IMR-90 (cell line): Measurements from ENCODE around the gene PARK7. TPM values are rescaled to one million over a fixed set of nuclear protein-coding genes. Genes with fewer than 3 reads are reported as not detected.

Experiments
- ATAC-seq: fragments of 200-7000 bp; cut with Tn5 transposase; 2 replicates; pipeline ENCODE4 v1.9.1; 2020; ENCODE audit warnings: low read depth, mild to moderate bottlenecking, moderate library complexity
- BruUV-seq: library from RNA; stranded (reverse); fragments of 400-500 nt; replicated peaks from 2 replicates; lab custom pipeline; 2021; lab: Mats Ljungman, UMichigan
- CTCF ChIA-PET: fragments of 300-600 bp; formaldehyde crosslinking; extraction: SDS; loops from one replicate; lab custom pipeline; 2021; ENCODE audit warnings: antibody characterized with exemption; lab: Yijun Ruan, JAX
- POLR2A ChIA-PET: fragments of 300-600 bp; sonication (Branson Sonifier 250); formaldehyde crosslinking; loops from one replicate; lab custom pipeline; 2022; ENCODE audit warnings: antibody characterized with exemption; ENCODE audit not compliant: unreplicated experiment; lab: Charles Lee
- DNase-seq: peaks from one replicate; pipeline ENCODE4 v3.0.0; 2013
- H2AFZ ChIP-seq: replicated peaks from 2 replicates; pipeline ENCODE3; 2013; ENCODE audit warnings: low read length, mild to moderate bottlenecking; ENCODE audit not compliant: poor library complexity
- H2AK5ac ChIP-seq: 2 replicates; pipeline ENCODE4 v1.6.1; 2013; ENCODE audit warnings: low read depth, low read length, inconsistent platforms
- H2AK9ac ChIP-seq: replicated peaks from 2 replicates; pipeline ENCODE3; 2013; ENCODE audit warnings: mild to moderate bottlenecking, low read depth, low read length, moderate library complexity; ENCODE audit not compliant: poor library complexity
- H2BK120ac ChIP-seq: 2 replicates; pipeline ENCODE4 v1.6.1; 2013; ENCODE audit warnings: low read depth, low read length, inconsistent platforms
- H2BK15ac ChIP-seq: 3 replicates; pipeline ENCODE4 v1.6.1; 2013; ENCODE audit warnings: low read depth, low read length, inconsistent platforms
- H2BK20ac ChIP-seq: 2 replicates; pipeline ENCODE4 v1.6.1; 2013; ENCODE audit warnings: low read depth, mild to moderate bottlenecking, inconsistent platforms, low read length, moderate library complexity
- H2BK5ac ChIP-seq: 2 replicates; pipeline ENCODE4 v1.6.1; 2013; ENCODE audit warnings: mild to moderate bottlenecking, low read depth, low read length, inconsistent platforms; ENCODE audit not compliant: poor library complexity, severe bottlenecking
- H3K14ac ChIP-seq: replicated peaks from 2 replicates; pipeline ENCODE4 v1.6.1; 2013; ENCODE audit warnings: low read depth, low read length, inconsistent platforms
- H3K18ac ChIP-seq: 2 replicates; pipeline ENCODE4 v1.6.1; 2013; ENCODE audit warnings: low read depth, low read length, control low read depth
- H3K23ac ChIP-seq: 2 replicates; pipeline ENCODE4 v1.6.1; 2013; ENCODE audit warnings: low read depth, low read length, inconsistent platforms
- H3K27ac ChIP-seq: 2 replicates; pipeline ENCODE4 v1.5.1; 2013; ENCODE audit warnings: mild to moderate bottlenecking, control low read depth, low read length; ENCODE audit not compliant: insufficient read depth
- H3K27me3 ChIP-seq: 2 replicates; pipeline ENCODE4 v1.6.1; 2013; ENCODE audit warnings: low read length; ENCODE audit not compliant: control insufficient read depth, insufficient read depth
- H3K36me3 ChIP-seq: 2 replicates; pipeline ENCODE4 v1.6.1; 2013; ENCODE audit warnings: low read length, mixed read lengths; ENCODE audit not compliant: control insufficient read depth, insufficient read depth
- H3K4ac ChIP-seq: 2 replicates; pipeline ENCODE4 v1.6.1; 2013; ENCODE audit warnings: low read depth, low read length, inconsistent platforms
- H3K4me1 ChIP-seq: 2 replicates; pipeline ENCODE4 v1.6.1; 2013; ENCODE audit warnings: low read length, mixed read lengths; ENCODE audit not compliant: control insufficient read depth, insufficient read depth
- H3K4me2 ChIP-seq: 2 replicates; pipeline ENCODE4 v1.6.1; 2013; ENCODE audit warnings: low read depth, mild to moderate bottlenecking, control low read depth, low read length, moderate library complexity
- H3K4me3 ChIP-seq: 2 replicates; pipeline ENCODE4 v1.5.1; 2013; ENCODE audit warnings: low read depth, mild to moderate bottlenecking, control low read depth, low read length, moderate library complexity; ENCODE audit not compliant: insufficient read depth
- H3K56ac ChIP-seq: 2 replicates; pipeline ENCODE4 v1.6.1; 2013; ENCODE audit warnings: low read length, inconsistent platforms; ENCODE audit not compliant: insufficient read depth; ENCODE audit errors: extremely low read depth
- H3K79me1 ChIP-seq, 2 experiments: 2 replicates each; pipeline ENCODE4 v1.6.1; 2013; ENCODE audit warnings: low read length in 2 of 2, inconsistent platforms in 1 of 2, low read depth in 1 of 2
- H3K9ac ChIP-seq: 2 replicates; pipeline ENCODE4 v1.6.1; 2013; ENCODE audit warnings: low read depth, low read length, control low read depth
- H3K9me1 ChIP-seq: 2 replicates; pipeline ENCODE4 v1.6.1; 2013; ENCODE audit warnings: low read length, inconsistent platforms; ENCODE audit not compliant: insufficient read depth
- H3K9me3 ChIP-seq: 2 replicates; pipeline ENCODE4 v1.6.1; 2013; ENCODE audit warnings: low read length; ENCODE audit not compliant: control insufficient read depth, insufficient read depth
- H4K20me1 ChIP-seq: 2 replicates; pipeline ENCODE4 v1.6.1; 2013; ENCODE audit warnings: low read length, inconsistent platforms; ENCODE audit not compliant: insufficient read depth
- H4K5ac ChIP-seq: 2 replicates; pipeline ENCODE4 v1.6.1; 2013; ENCODE audit warnings: mild to moderate bottlenecking, low read depth, low read length, control low read depth
- H4K8ac ChIP-seq, 2 experiments: 2 replicates each; pipeline ENCODE4 v1.6.1; 2013; ENCODE audit warnings: low read depth in 2 of 2, low read length in 2 of 2, control low read depth in 1 of 2, inconsistent platforms in 1 of 2
- H4K91ac ChIP-seq: 2 replicates; pipeline ENCODE4 v1.6.1; 2013; ENCODE audit warnings: low read depth, low read length, inconsistent platforms; ENCODE audit not compliant: insufficient read depth
- BHLHE40 ChIP-seq: fragments of 150-350 bp; IDR thresholded peaks from 2 replicates; pipeline ENCODE4 v1.6.1; 2016; ENCODE audit warnings: mild to moderate bottlenecking, low read depth, low read length
- CEBPB ChIP-seq: IDR thresholded peaks from 2 replicates; pipeline ENCODE4 v1.6.1; 2012; ENCODE audit warnings: low read depth, low read length, improper control_type of control experiment
- CHD1 ChIP-seq: IDR thresholded peaks from 2 replicates; pipeline ENCODE4 v1.6.1; 2012; ENCODE audit warnings: low read depth, low read length, improper control_type of control experiment
- CTCF ChIP-seq: conservative IDR thresholded peaks from 2 replicates; pipeline ENCODE4 v1.5.1; 2012; ENCODE audit warnings: mild to moderate bottlenecking, low read depth, low read length, improper control_type of control experiment
- FOS ChIP-seq: fragments of 150-350 bp; IDR thresholded peaks from 2 replicates; pipeline ENCODE4 v1.6.1; 2016; ENCODE audit warnings: low read depth, low read length
- MAFK ChIP-seq: IDR thresholded peaks from 2 replicates; pipeline ENCODE4 v1.6.1; 2012; ENCODE audit warnings: low read depth, low read length, improper control_type of control experiment
- MAZ ChIP-seq: IDR thresholded peaks from 2 replicates; pipeline ENCODE4 v1.6.1; 2012; ENCODE audit warnings: low read depth, mild to moderate bottlenecking, low read length, improper control_type of control experiment, moderate library complexity, borderline replicate concordance
- MXI1 ChIP-seq: IDR thresholded peaks from 2 replicates; pipeline ENCODE4 v1.6.1; 2012; ENCODE audit warnings: low read depth, mild to moderate bottlenecking, low read length, moderate library complexity, borderline replicate concordance
- NFE2L2 ChIP-seq: fragments of 150-350 bp; IDR thresholded peaks from 2 replicates; pipeline ENCODE4 v1.6.1; 2016; ENCODE audit warnings: low read depth, mild to moderate bottlenecking, low read length
- POLR2A ChIP-seq: IDR thresholded peaks from 2 replicates; pipeline ENCODE4 v1.6.1; 2012; ENCODE audit warnings: mild to moderate bottlenecking, low read depth, low read length
- RCOR1 ChIP-seq: IDR thresholded peaks from 2 replicates; pipeline ENCODE4 v1.6.1; 2012; ENCODE audit warnings: mild to moderate bottlenecking, low read length, improper control_type of control experiment; ENCODE audit not compliant: insufficient replicate concordance
- RFX5 ChIP-seq: IDR thresholded peaks from 2 replicates; pipeline ENCODE4 v1.8.0; 2012; ENCODE audit warnings: low read depth, mild to moderate bottlenecking, low read length, moderate library complexity
- SMC3 ChIP-seq: fragments of 150-350 bp; IDR thresholded peaks from 2 replicates; pipeline ENCODE4 v1.6.1; 2016; ENCODE audit warnings: low read depth, mild to moderate bottlenecking, antibody characterized with exemption, low read length, moderate library complexity
- USF2 ChIP-seq: fragments of 150-350 bp; IDR thresholded peaks from 2 replicates; pipeline ENCODE4 v1.6.1; 2017; ENCODE audit warnings: mild to moderate bottlenecking, antibody characterized with exemption, low read length, low read depth
- WGBS, 2 experiments: methylation state at CpG; one replicate each; pipeline versions ENCODE4 v1.1.5 to v1.1.7; 2013; ENCODE audit warnings: missing lambda C conversion rate in 2 of 2; ENCODE audit not compliant: insufficient read length in 1 of 2; ENCODE audit errors: extremely low coverage in 2 of 2; 5-methylcytosine and 5-hydroxymethylcytosine counted together
- dilution Hi-C: fragments of 300-500 bp; cut with HindIII; formaldehyde crosslinking; loops from one replicate; pipeline ENCODE4 v1.14.3; 2018; ENCODE audit warnings: low sequenced_read_pairs; ENCODE audit not compliant: unreplicated experiment
- in situ Hi-C: fragments of 300-500 bp; cut with MboI; formaldehyde crosslinking; loops from 3 replicates; pipeline ENCODE4 v1.14.3; 2019; ENCODE audit warnings: low sequenced_read_pairs, inconsistent platforms, mixed read lengths
- intact Hi-C: fragments of 100-400 bp; cut with micrococcal nuclease; formaldehyde crosslinking; loops from 2 replicates; pipeline ENCODE4 v1.10.0; 2022
- polyA plus RNA-seq, 3 experiments: library from polyadenylated mRNA; depleted of rRNA; stranded (reverse); fragments of >200 nt; gene quantifications; 2 replicates each; pipeline ENCODE4 v1.2.3, GENCODE V29; 2012; ENCODE audit warnings: low replicate concordance in 1 of 3
- total RNA-seq: library from RNA; depleted of rRNA; stranded (reverse); fragments of >200 nt; gene quantifications from 2 replicates; pipeline ENCODE4 v1.2.3, GENCODE V29; 2012

The PARK7 gene
- total and polyA plus RNA-seq, 2 of the 4 experiments (the other 2 are of a cell fraction) = 207 to 357 TPM

GRCh38 chr1:8004113-8004802 lies 42.7 kb downstream of the PARK7 start:
- no peak overlapping the region for H3K4me3 ChIP-seq
- ATAC-seq = no peak
- intact Hi-C loops = no loop called here
- H2AK9ac ChIP-seq = peak overlapping the region; percentile 83
- H4K8ac ChIP-seq = peak overlapping the region; percentile 67 to 87; a peak in 3 of 4 replicates
- no peaks in the 10 kb centered on the region for H3K9me3 ChIP-seq
- H3K14ac ChIP-seq = peak overlapping the region; percentile 90
- H2BK120ac ChIP-seq = peak overlapping the region; percentile 95
- peaks cover 5% of the 10 kb centered on the region for H4K20me1 ChIP-seq
- H3K36me3 ChIP-seq = peaks cover 2% of the 10 kb centered on the region; the same call in 1 of the 2 replicates
- dilution Hi-C loops = loop anchor here (25.0 kb wide), 1 partner anchor 308 kb away; the partner anchor contains the start of gene SLC45A1
- H3K56ac ChIP-seq = peak overlapping the region; percentile 69; the same call in 1 of the 2 replicates
- H2BK20ac ChIP-seq = peak overlapping the region; percentile 93
- peak overlapping the region; percentile 99 for H2AK5ac ChIP-seq
- H3K23ac ChIP-seq = peak overlapping the region; percentile 89
- H4K91ac ChIP-seq = peak overlapping the region; percentile 91
- peaks cover 9% of the 10 kb centered on the region for H3K9me1 ChIP-seq
- H3K9ac ChIP-seq = peak overlapping the region; percentile 61
- CTCF ChIA-PET = interaction anchor here (0.6 to 1.3 kb wide), 2 partner anchors 20 to 435 kb away, joined by 3 to 4 read pairs; no protein-coding TSS in a partner anchor
- H3K4ac ChIP-seq = peak overlapping the region; percentile 98
- POLR2A ChIA-PET = no interaction called here
- peak overlapping the region; percentile 69 for H3K4me2 ChIP-seq
- peak overlapping the region; percentile 98 for H2BK15ac ChIP-seq
- peak overlapping the region; percentile 80 for H2AFZ ChIP-seq
- H3K18ac ChIP-seq = peak overlapping the region; percentile 74
- no peaks in the 10 kb centered on the region for H3K27me3 ChIP-seq
- 76% methylated on average over 6 of the region's 18 CpGs; no CpG with 5 or more reads in 1 of the 2 experiments for WGBS, 2 experiments
- H3K27ac ChIP-seq = peak overlapping the region; percentile 81
- peak overlapping the region; percentile 94 for H2BK5ac ChIP-seq
- H3K79me1 ChIP-seq = peaks cover 2 to 18% of the 10 kb centered on the region in 2 experiments; a peak in 2 of 4 replicates
- no TSS peak for BruUV-seq
- peak overlapping the region; percentile 62 for H4K5ac ChIP-seq
- in situ Hi-C loops = no loop called here
- no peak for DNase-seq
- peaks cover 12% of the 10 kb centered on the region for H3K4me1 ChIP-seq
- TF ChIP-seq BHLHE40 (no peak), NFE2L2 (no peak), RCOR1 (no peak), CEBPB (no peak), MAZ (no peak), RFX5 (no peak), CHD1 (no peak), USF2 (no peak), POLR2A (no peak), CTCF (no peak), SMC3 (no peak), MAFK (no peak), MXI1 (no peak), FOS (no peak)
